ENCODE measurements around the gene PEDS1. TPM values are rescaled to one million over a fixed set of nuclear protein-coding genes. Genes with fewer than 3 reads are reported as not detected.

The PEDS1 gene
- total RNA-seq, 1 donor from 2014 or later = 31.3 TPM

DNA sequence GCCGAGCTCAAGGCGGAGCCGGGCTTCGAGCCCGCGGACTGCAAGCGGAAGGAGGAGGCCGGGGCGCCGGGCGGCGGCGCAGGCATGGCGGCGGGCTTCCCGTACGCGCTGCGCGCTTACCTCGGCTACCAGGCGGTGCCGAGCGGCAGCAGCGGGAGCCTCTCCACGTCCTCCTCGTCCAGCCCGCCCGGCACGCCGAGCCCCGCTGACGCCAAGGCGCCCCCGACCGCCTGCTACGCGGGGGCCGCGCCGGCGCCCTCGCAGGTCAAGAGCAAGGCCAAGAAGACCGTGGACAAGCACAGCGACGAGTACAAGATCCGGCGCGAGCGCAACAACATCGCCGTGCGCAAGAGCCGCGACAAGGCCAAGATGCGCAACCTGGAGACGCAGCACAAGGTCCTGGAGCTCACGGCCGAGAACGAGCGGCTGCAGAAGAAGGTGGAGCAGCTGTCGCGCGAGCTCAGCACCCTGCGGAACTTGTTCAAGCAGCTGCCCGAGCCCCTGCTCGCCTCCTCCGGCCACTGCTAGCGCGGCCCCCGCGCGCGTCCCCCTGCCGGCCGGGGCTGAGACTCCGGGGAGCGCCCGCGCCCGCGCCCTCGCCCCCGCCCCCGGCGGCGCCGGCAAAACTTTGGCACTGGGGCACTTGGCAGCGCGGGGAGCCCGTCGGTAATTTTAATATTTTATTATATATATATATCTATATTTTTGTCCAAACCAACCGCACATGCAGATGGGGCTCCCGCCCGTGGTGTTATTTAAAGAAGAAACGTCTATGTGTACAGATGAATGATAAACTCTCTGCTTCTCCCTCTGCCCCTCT, 38.2 kb upstream of the PEDS1 start:
- Histone ChIP-seq H3K4me3 (peak overlapping the region; percentile 87), H3K4me1 (peaks cover 33% of the 10 kb centered on the region), H3K27me3 (no peaks in the 10 kb centered on the region), H3K36me3 (peaks cover 22% of the 10 kb centered on the region), H3K27ac (peak overlapping the region; percentile 99), H3K9me3 (no peaks in the 10 kb centered on the region)
- intact Hi-C loops (cut with DNase I) = no loop called here
- ATAC-seq (peak; percentile 1), DNase-seq (peak; percentile 80)
- peak; percentile 30 for TF ChIP-seq CTCF (IDR thresholded peaks at IDR 0.05)

DNA sequence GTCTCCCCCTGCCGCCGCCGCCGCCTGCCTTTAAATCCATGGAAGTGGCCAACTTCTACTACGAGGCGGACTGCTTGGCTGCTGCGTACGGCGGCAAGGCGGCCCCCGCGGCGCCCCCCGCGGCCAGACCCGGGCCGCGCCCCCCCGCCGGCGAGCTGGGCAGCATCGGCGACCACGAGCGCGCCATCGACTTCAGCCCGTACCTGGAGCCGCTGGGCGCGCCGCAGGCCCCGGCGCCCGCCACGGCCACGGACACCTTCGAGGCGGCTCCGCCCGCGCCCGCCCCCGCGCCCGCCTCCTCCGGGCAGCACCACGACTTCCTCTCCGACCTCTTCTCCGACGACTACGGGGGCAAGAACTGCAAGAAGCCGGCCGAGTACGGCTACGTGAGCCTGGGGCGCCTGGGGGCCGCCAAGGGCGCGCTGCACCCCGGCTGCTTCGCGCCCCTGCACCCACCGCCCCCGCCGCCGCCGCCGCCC, 37.6 kb upstream of the PEDS1 start:
- peak overlapping the region; percentile 87 for H3K4me3 ChIP-seq
- peak; percentile 92 for DNase-seq
- peaks cover 38% of the 10 kb centered on the region for H3K4me1 ChIP-seq
- H3K27me3 ChIP-seq = no peaks in the 10 kb centered on the region
- H3K27ac ChIP-seq = peak overlapping the region; percentile 99
- H3K36me3 ChIP-seq = peaks cover 22% of the 10 kb centered on the region
- peak; percentile 23 for ATAC-seq
- TF ChIP-seq CTCF (IDR thresholded peaks at IDR 0.05) = no peak
- H3K9me3 ChIP-seq = no peaks in the 10 kb centered on the region
- intact Hi-C loops (cut with DNase I) = no loop called here

DNA sequence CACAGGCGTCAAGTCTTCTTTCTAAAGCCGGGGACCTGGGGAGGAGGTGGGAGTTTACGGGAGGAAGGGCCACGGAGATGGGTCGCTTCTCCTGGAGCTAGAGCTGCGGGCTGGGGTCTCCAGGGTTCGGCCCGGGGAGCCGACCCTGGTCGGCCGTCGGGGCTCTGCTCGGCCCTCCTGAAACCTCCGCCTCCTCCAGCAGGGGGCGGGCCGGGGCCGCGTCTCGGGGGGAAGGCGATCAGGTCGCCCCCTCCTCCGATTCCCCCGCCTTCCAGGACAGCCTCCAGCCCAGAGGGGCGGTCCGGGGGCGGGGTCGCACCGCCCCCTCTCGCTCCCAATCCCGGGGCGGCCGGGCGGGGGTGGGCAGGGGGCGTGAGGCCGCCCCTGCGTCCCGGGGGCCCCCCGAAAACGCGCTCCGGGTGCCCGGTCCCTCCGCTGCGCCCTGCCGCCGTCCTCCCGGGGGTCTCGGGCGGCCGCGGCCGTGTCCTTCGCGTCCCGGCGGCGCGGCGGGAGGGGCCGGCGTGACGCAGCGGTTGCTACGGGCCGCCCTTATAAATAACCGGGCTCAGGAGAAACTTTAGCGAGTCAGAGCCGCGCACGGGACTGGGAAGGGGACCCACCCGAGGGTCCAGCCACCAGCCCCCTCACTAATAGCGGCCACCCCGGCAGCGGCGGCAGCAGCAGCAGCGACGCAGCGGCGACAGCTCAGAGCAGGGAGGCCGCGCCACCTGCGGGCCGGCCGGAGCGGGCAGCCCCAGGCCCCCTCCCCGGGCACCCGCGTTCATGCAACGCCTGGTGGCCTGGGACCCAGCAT, 36.9 kb upstream of the PEDS1 start, which contains the start of gene CEBPB:
TSS of gene CEBPB (plus strand) at position 580 of the 814 bp plus-strand sequence. CDS start at position 784, 204 bp downstream.
- peaks cover 22% of the 10 kb centered on the region for H3K36me3 ChIP-seq
- DNase-seq (peak; percentile 96), ATAC-seq (peak; percentile 75)
- intact Hi-C loops (cut with DNase I) = no loop called here
- TF ChIP-seq CTCF (IDR thresholded peaks at IDR 0.05) = peak; percentile 75
- peak within 1 kb of the TSS; percentile 99 for H3K27ac ChIP-seq
- H3K4me3 ChIP-seq = peak within 1 kb of the TSS; percentile 87
- peaks cover 38% of the 10 kb centered on the region for H3K4me1 ChIP-seq
- no peaks in the 10 kb centered on the region for H3K27me3 ChIP-seq
- H3K9me3 ChIP-seq = no peaks in the 10 kb centered on the region

GRCh38 chr20:50189681-50190250, 36.2 kb upstream of the PEDS1 start:
- no peak for TF ChIP-seq CTCF (IDR thresholded peaks at IDR 0.05)
- Histone ChIP-seq H3K4me1 (peaks cover 32% of the 10 kb centered on the region), H3K27ac (peak overlapping the region; percentile 99), H3K9me3 (no peaks in the 10 kb centered on the region), H3K4me3 (peak overlapping the region; percentile 87), H3K36me3 (peaks cover 22% of the 10 kb centered on the region), H3K27me3 (no peaks in the 10 kb centered on the region)
- DNase-seq = peak; percentile 90
- peak; percentile 5 for ATAC-seq
- intact Hi-C loops (cut with DNase I) = loop anchor here (2.0 kb wide), 1 partner anchor 273 kb away; no protein-coding TSS in a partner anchor

All from upper lobe of right lung (tissue), 1 donor.